Neural progenitor cell (in vitro differentiated cells): ENCODE results near the gene DNMT3A. TPM values are rescaled to one million over a fixed set of nuclear protein-coding genes. Genes with fewer than 3 reads are reported as not detected.

ENCODE experiments used
- DNase-seq: peaks from one replicate; pipeline ENCODE4 v3.0.0-alpha.2; 2016; ENCODE audit warnings: low spot score
- H2AFZ ChIP-seq: fragments of 200-600 bp; sonication (generic); replicated peaks from 2 replicates; pipeline ENCODE4 v1.6.1; 2016; ENCODE audit warnings: antibody characterized with exemption
- H3F3A ChIP-seq: fragments of 200-600 bp; sonication (generic); 2 replicates; pipeline ENCODE4 v1.6.1; 2016; ENCODE audit warnings: antibody characterized with exemption, low read depth
- H3K27ac ChIP-seq: fragments of 200-600 bp; sonication (generic); 2 replicates; pipeline ENCODE4 v1.5.1; 2016; ENCODE audit warnings: mild to moderate bottlenecking
- H3K27me3 ChIP-seq: fragments of 200-600 bp; sonication (generic); 2 replicates; pipeline ENCODE4 v1.6.1; 2016; ENCODE audit warnings: mild to moderate bottlenecking, moderate library complexity
- H3K36me3 ChIP-seq: fragments of 200-600 bp; sonication (generic); 2 replicates; pipeline ENCODE4 v1.5.1; 2016
- H3K4me1 ChIP-seq: fragments of 200-600 bp; sonication (generic); 2 replicates; pipeline ENCODE4 v1.6.1; 2016; ENCODE audit warnings: mixed run types
- H3K4me2 ChIP-seq: fragments of 200-600 bp; sonication (generic); 2 replicates; pipeline ENCODE4 v1.6.1; 2016
- H3K4me3 ChIP-seq: fragments of 200-600 bp; sonication (generic); 2 replicates; pipeline ENCODE4 v1.5.1; 2016
- H3K79me2 ChIP-seq: fragments of 200-600 bp; sonication (generic); 2 replicates; pipeline ENCODE4 v1.6.1; 2016; ENCODE audit warnings: low read depth
- H3K9ac ChIP-seq: fragments of 200-600 bp; sonication (generic); 2 replicates; pipeline ENCODE4 v1.6.1; 2016
- H3K9me3 ChIP-seq: fragments of 200-600 bp; sonication (generic); 2 replicates; pipeline ENCODE4 v1.5.1; 2016; ENCODE audit warnings: low read depth
- H4K20me1 ChIP-seq: fragments of 200-600 bp; sonication (generic); 2 replicates; pipeline ENCODE4 v1.6.1; 2016; ENCODE audit warnings: low read depth
- H3K27ac Mint-ChIP-seq: 3 replicates; pipeline ENCODE4 v1.8.0; 2021; ENCODE audit warnings: mixed read lengths
- H3K27me3 Mint-ChIP-seq: 2 replicates; pipeline ENCODE4 v1.8.0; 2022; ENCODE audit warnings: low read depth, mild to moderate bottlenecking, inconsistent platforms, moderate library complexity, mixed read lengths; ENCODE audit not compliant: insufficient read depth
- H3K36me3 Mint-ChIP-seq: 3 replicates; pipeline ENCODE4 v1.8.0; 2021; ENCODE audit warnings: mixed read lengths
- H3K4me1 Mint-ChIP-seq: 3 replicates; pipeline ENCODE4 v1.8.0; 2021; ENCODE audit warnings: mixed read lengths
- H3K4me3 Mint-ChIP-seq: 3 replicates; pipeline ENCODE4 v1.8.0; 2021; ENCODE audit warnings: mild to moderate bottlenecking, moderate library complexity, mixed read lengths
- H3K9me3 Mint-ChIP-seq: 3 replicates; pipeline ENCODE4 v1.8.0; 2020; ENCODE audit warnings: mixed read lengths
- CTCF ChIP-seq: fragments of 200-600 bp; sonication (generic); IDR thresholded peaks from 2 replicates; pipeline ENCODE4 v1.5.1; 2017; ENCODE audit warnings: antibody characterized with exemption, mild to moderate bottlenecking
- EZH2 ChIP-seq: fragments of 200-600 bp; sonication (generic); IDR thresholded peaks from 2 replicates; pipeline ENCODE4 v1.6.1; 2017; ENCODE audit warnings: antibody characterized with exemption, mild to moderate bottlenecking, moderate library complexity
- EZH2phosphoT487 ChIP-seq: fragments of 200-600 bp; sonication (generic); IDR thresholded peaks from 2 replicates; pipeline ENCODE4 v1.6.1; 2017; ENCODE audit warnings: antibody characterized with exemption
- total RNA-seq: library from RNA; depleted of rRNA; stranded (reverse); fragments of >200 nt; gene quantifications from 2 replicates; pipeline ENCODE4 v1.2.3, GENCODE V29; 2015; ENCODE audit warnings: low replicate concordance

DNMT3A gene
- total RNA-seq, 1 donor from 2014 or later: 46.5 TPM

- peaks cover 29% of the 10 kb centered on the region for H3K4me1 ChIP-seq
- no peaks in the 10 kb centered on the region for H3K36me3 ChIP-seq
- H3K4me2 ChIP-seq: peak overlapping the region; percentile 78
- no peak for DNase-seq
- Mint-ChIP-seq H3K27me3 (peaks cover 12% of the 10 kb centered on the region), H3K4me1 (peaks cover 53% of the 10 kb centered on the region), H3K27ac (peak overlapping the region; percentile 63), H3K36me3 (peaks cover 32% of the 10 kb centered on the region), H3K9me3 (no peaks in the 10 kb centered on the region), H3K4me3 (peak overlapping the region; percentile 92)
- H2AFZ ChIP-seq: no peak overlapping the region
- H3K9ac ChIP-seq: peak overlapping the region; percentile 24
- peaks cover 22% of the 10 kb centered on the region for H3F3A ChIP-seq
- H3K9me3 ChIP-seq: no peaks in the 10 kb centered on the region
- peaks cover 46% of the 10 kb centered on the region for H3K79me2 ChIP-seq
- H3K4me3 ChIP-seq: peak overlapping the region; percentile 62
- peaks cover 39% of the 10 kb centered on the region for H4K20me1 ChIP-seq
- H3K27me3 ChIP-seq: no peaks in the 10 kb centered on the region
- H3K27ac ChIP-seq: peak overlapping the region; percentile 78
- TF ChIP-seq EZH2 (no peak), CTCF (no peak), EZH2phosphoT487 (no peak)
Observed at GRCh38 chr2:25251422-25252273, 90.1 kb downstream of the DNMT3A start.

- no peaks in the 10 kb centered on the region for H3K27me3 ChIP-seq
- no peaks in the 10 kb centered on the region for H3K36me3 ChIP-seq
- H3K27ac ChIP-seq: peak overlapping the region; percentile 78
- peak overlapping the region; percentile 78 for H3K4me2 ChIP-seq
- Mint-ChIP-seq H3K27me3 (peaks cover 12% of the 10 kb centered on the region), H3K27ac (peak overlapping the region; percentile 85), H3K9me3 (no peaks in the 10 kb centered on the region), H3K4me1 (peaks cover 47% of the 10 kb centered on the region), H3K36me3 (peaks cover 33% of the 10 kb centered on the region), H3K4me3 (peak overlapping the region; percentile 92)
- H3K79me2 ChIP-seq: peaks cover 46% of the 10 kb centered on the region
- DNase-seq: peak; percentile 65
- H3K4me1 ChIP-seq: peaks cover 26% of the 10 kb centered on the region
- peaks cover 21% of the 10 kb centered on the region for H3F3A ChIP-seq
- peak overlapping the region; percentile 24 for H3K9ac ChIP-seq
- TF ChIP-seq EZH2 (no peak), CTCF (no peak), EZH2phosphoT487 (no peak)
- no peaks in the 10 kb centered on the region for H3K9me3 ChIP-seq
- H2AFZ ChIP-seq: no peak overlapping the region
- H4K20me1 ChIP-seq: peaks cover 39% of the 10 kb centered on the region
- H3K4me3 ChIP-seq: peak overlapping the region; percentile 62
Observed at GRCh38 chr2:25251071-25251421, 90.7 kb downstream of the DNMT3A start.

- peaks cover 39% of the 10 kb centered on the region for H4K20me1 ChIP-seq
- H3K27ac ChIP-seq: no peak overlapping the region
- H3K4me3 Mint-ChIP-seq: peak overlapping the region; percentile 92
- no peaks in the 10 kb centered on the region for H3K27me3 ChIP-seq
- H3K27ac Mint-ChIP-seq: peak overlapping the region; percentile 85
- no peak overlapping the region for H3K9ac ChIP-seq
- H3K9me3 ChIP-seq: no peaks in the 10 kb centered on the region
- TF ChIP-seq CTCF: no peak
- no peak for TF ChIP-seq EZH2phosphoT487
- no peak for TF ChIP-seq EZH2
- H3K36me3 ChIP-seq: no peaks in the 10 kb centered on the region
- H3K27me3 Mint-ChIP-seq: peaks cover 12% of the 10 kb centered on the region
- H3F3A ChIP-seq: peaks cover 21% of the 10 kb centered on the region
- no peak overlapping the region for H2AFZ ChIP-seq
- peaks cover 46% of the 10 kb centered on the region for H3K79me2 ChIP-seq
- H3K4me1 ChIP-seq: peaks cover 26% of the 10 kb centered on the region
- H3K36me3 Mint-ChIP-seq: peaks cover 39% of the 10 kb centered on the region
- H3K9me3 Mint-ChIP-seq: no peaks in the 10 kb centered on the region
- peak overlapping the region; percentile 62 for H3K4me3 ChIP-seq
- H3K4me2 ChIP-seq: peak overlapping the region; percentile 78
- peaks cover 43% of the 10 kb centered on the region for H3K4me1 Mint-ChIP-seq
- DNase-seq: peak; percentile 48
Observed at GRCh38 chr2:25250331-25251070, 91.2 kb downstream of the DNMT3A start.
